Right lung (tissue), 5 donors: ENCODE measurements around the gene STS. TPM values are rescaled to one million over a fixed set of nuclear protein-coding genes. Genes with fewer than 3 reads are reported as not detected.
"Not testable (repeated sequence)": the region's sequence is repeated elsewhere in the genome, so short reads cannot be mapped to it uniquely, and the experiment has no call there.

Experiments
- DNase-seq, 2 donors: peaks; one replicate each; pipeline ENCODE4 v3.0.0-alpha.2; 2013
- polyA plus RNA-seq, 5 donors: library from polyadenylated mRNA; unstranded; fragments of 120-200 nt; gene quantifications; one replicate each; pipeline versions ENCODE4 v1.2.1 to v1.2.3, GENCODE V29; 2013; ENCODE audit warnings: inconsistent platforms in 1 of 5, low replicate concordance in 1 of 5; ENCODE audit not compliant: insufficient read length in 5 of 5, insufficient read depth in 1 of 5

The STS gene
- polyA plus RNA-seq, 5 donors = 4.9 to 6.6 (median 5.4) TPM

DNA sequence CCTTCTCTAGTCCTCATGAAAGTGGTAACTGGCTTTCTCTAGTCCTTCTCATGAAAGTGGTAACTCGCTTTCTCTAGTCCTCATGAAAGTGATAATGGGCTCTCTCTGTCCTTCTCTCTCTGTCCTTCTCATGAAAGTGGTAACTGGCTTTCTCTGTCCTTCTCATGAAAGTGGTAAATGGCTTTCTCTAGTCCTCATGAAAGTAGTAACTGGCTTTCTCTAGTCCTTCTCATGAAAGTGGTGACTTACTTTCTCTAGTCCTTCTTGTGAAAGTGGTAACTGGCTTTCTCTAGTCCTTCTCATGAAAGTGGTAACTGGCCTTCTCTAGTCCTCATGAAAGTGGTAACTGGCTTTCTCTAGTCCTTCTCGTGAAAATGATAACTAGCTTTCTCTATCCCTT, 31.3 kb downstream of the STS start:
- not testable (repeated sequence) for DNase-seq

DNA sequence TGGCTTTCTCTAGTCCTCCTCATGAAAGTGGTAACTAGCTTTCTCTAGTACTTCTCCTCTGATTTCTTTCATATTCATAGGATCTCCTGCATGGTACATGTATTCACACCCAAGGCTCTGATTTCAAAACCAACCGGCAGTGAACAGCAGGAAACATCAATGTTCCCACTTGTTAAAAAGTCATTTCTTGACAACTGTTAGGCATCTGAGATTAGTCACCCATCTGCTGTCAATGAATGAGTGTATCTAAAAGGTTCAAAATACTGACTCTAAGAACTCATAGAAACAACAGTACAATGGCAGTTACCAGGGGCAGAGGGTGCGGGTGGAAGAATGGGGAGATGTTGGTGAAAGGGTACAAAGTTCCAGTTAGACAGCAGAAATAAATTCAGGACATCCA, 31.9 kb downstream of the STS start:
- DNase-seq = no peak

DNA sequence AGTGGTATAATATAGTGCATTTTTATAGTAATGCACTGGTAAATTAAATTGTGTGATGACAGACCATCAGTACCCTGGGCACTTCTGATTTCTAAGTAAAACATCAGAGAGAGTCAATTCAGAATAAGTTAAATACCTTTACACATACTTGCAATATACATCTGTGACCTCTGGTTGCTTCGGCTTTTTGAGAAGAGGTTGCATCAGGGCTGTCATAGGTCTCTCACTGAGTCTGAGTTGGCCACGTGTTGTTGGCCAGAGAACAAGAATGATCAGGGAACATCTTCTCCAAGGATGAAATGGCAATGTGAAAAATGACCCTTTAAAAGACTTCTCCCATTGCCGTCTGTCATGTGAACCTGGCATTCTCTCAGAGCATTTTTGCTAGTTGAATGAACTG, 37.3 kb downstream of the STS start:
- DNase-seq = no peak

DNA sequence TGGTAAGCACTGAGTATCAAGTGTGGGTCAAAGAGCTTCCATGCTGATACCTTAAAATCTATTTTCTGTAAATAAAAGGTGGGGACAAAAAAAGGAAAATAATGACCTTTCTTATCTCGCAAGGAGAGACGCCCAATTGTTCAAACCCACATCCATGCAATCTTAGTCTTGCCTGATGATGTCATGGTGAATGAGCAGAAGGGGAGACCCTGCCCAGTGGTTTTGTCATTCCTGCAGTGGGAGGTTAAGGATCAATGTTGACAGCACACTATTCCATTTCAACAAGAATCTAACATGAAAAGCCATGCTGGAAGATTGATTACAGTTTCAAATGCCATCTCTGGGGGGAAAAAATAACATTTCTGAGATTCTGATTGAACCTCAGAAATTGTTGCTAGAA, 41.2 kb downstream of the STS start:
- no peak for DNase-seq

DNA sequence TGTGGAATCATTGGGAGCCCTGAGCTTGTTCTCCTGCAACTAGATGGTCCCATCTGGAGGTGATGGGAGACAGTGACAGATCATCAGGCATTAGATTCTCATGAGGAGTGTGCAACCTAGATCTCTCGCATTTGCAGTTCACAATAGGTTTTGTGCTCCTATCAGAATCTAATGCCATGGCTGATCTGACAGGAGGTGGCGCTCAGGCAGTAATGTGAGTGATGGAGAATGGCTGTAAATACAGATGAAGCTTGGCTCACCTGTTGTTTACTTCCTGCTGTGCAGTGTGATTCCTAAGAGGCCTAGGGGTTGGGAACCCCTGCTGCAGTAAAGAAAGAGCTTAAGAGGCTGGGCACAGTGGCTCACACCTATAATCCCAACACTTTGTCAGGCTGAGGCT, 42.6 kb downstream of the STS start:
- no peak for DNase-seq

DNA sequence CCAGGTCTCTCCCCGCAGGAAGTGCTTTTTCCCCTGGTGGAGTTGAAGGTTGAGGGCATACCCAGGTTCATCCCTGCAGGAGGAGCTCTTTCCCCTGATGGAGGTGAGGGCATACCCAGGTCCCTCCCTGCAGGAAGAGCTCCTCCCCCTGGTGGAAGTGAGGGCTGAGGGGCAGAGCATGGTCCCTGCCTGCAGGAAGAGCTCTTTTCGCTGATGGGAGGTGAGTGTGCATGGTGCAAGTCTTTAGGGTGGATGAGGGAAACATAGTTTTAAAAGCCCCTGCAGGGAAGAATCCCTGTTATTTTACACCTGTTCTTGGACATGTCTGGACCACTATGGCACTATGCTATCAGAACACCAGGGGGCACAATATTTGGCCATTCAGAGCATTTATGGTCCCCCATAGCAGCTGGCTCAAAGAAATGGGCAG, 44.2 kb downstream of the STS start:
- no peak for DNase-seq

DNA sequence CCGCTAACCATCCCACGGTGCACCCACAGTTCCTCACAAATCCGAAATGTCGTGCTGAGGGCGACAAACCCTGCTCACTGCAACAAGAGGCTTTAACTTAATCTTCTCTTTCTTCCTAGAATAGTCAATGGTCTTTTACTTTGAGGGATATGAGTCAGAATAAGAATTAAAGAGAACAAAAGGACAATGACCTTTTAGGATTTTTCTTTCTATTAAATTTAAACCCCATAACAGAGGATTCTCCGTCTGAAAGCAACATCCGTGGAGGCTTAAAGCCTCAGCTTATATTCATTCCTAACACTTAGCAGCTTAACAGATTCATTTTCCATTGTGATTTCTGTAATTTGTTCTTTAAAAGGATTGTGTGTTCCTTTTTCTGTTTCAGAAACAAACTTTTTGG, 45.4 kb downstream of the STS start:
- no peak for DNase-seq

DNA sequence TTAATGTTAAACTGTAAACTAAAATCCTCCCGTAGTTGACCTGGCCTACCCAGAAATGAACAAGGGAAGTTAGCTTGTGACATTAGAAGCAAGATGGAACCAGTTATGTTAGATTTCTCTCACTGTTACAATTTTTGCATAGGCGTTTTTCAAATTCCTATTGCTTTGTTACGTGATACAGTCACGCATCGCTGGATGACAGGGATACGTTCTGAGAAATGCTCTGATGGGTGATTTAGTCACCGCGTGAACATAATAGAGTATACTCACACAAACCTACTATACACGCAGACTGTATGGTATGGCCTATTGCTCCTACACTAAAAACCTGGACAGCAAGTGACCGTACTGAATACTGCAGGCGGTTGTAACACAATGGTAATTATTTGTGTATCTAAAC, 47.1 kb downstream of the STS start:
- DNase-seq = no peak

Other genes with a start within 250 kb of the STS start
- gene PUDP, start 441 bp downstream of the STS start, polyA plus RNA-seq = 10 to 100 TPM in 4 of 5 donors, 1 to 10 TPM in 1; 9.6 to 14.7 (median 13.6) TPM